Measurements from ENCODE around the gene C1orf198.

The C1orf198 gene

GRCh38 chr1:230806552-230806951, 61.8 kb downstream of the C1orf198 start:
- DNase-seq: no peak

GRCh38 chr1:230804396-230804795, 63.9 kb downstream of the C1orf198 start:
- DNase-seq: no peak

DNA sequence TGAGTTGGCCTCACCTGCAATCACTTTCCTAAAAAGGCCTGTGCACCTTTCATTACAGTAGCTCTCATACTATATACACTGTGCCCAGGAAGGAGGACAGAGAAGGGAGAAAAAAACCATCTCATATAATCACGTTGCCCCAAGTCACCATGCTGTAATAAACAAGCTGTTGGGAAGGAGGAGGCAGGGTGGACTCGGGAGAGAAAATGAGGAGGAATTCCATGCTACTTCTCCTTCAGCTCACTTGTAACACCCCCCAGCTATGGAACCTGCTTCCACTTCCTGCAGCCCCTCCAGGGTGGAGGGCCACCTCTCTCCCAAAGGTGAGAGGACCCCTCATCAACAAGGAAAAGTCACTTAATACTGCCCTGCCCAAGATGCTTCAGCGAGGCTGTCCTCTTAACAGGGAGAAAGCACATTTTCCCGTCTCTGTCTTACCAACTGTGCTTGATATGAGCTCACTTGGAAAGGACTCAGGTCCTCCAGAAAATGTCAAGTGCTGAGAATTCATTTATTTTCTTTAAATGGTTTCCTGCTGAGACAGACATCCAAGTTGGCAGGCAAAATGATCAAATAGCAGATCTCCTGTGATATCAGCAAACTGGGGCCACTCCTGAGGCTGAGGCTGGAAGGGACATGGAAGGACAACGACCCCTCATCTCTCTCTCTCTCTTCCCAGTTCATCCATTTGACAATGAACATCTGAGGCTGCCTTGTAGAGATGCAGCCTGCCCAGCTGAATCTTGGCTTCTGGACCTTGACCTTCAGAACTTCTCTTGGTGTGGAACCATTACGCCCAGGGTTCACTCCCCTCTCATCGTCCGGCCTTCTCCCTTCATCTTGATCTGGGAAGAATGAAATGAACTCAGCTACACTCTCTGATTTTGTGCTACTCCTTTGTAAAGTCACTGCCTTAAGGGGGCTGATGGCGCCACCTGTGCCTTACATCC, 67.2 kb downstream of the C1orf198 start:
- no peak for DNase-seq

- no peak for DNase-seq
Measured at GRCh38 chr1:230798491-230798890, 69.8 kb downstream of the C1orf198 start.

GRCh38 chr1:230797942-230798365, 70.4 kb downstream of the C1orf198 start:
- no peak for DNase-seq

- DNase-seq: no peak
Measured at GRCh38 chr1:230797376-230797920, 70.9 kb downstream of the C1orf198 start.

GRCh38 chr1:230796626-230797025, 71.7 kb downstream of the C1orf198 start:
- no peak for DNase-seq

- no peak for DNase-seq
Measured at GRCh38 chr1:230794871-230795605, 73.3 kb downstream of the C1orf198 start.

GRCh38 chr1:230794431-230794830, 73.9 kb downstream of the C1orf198 start:
- DNase-seq: no peak

- no peak for DNase-seq
Measured at GRCh38 chr1:230793463-230793745, 74.9 kb downstream of the C1orf198 start.

DNA sequence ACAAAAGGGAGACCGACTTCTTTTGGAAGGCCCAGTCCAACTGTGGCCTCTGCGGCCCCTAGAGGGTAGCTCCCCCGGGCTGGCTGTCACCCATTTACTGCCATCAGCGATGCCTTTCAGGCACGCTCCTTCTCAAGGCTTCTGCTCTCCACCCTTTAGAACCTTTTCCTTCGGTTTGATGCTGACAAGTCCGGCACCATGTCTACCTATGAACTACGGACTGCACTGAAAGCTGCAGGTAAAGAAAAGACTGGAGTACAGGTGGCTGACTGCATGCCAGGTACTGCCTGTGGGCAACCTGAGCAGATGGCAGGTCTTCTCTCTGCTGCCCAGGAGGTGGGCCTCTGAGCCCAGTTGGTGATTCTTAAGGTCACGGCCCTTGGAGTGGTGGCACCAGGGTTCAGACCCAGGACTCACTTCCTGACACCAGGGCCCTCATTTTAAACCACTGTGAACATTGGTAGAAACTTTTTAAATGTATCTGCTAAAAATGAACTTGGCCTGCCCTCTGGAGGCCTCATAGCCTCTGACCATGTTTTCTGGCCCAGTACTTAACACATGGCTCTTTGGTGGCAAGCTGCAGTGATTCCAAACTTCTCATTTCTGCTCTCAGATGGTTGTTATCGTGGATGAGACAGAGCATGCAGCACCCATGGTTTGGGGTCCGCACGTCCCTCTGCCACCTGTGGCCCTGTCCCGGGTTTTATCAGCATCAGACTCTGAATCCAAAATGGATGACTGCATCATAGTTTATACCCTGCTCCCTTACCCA, 75.4 kb downstream of the C1orf198 start:
- no peak for DNase-seq

DNA sequence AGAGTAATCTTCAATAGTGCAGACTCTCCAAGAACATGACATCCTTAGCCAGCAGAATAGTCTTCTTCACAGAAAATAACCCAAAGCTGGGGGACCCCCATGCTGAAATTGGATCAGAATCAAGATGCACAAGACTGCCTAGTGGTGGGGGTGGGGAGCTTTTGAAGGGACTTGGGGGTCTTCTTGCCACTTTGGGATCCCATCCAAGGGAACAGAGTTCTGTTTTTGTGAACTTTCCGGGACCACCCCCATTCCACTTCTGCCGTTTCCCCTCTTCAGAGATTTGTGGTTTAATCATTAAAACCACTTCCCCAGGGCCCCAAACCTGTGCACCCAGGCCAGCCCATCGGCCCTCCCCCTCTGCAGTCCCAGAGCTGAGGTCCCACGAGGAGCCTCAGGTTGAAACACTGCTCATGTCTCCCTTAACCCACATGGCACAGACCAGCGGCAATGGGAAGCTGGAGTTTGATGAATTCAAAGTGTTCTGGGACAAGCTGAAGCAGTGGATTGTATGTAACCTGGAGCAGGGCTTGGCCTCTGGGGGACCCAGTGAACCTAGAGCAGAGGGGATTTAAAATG, 76.2 kb downstream of the C1orf198 start:
- no peak for DNase-seq

DNA sequence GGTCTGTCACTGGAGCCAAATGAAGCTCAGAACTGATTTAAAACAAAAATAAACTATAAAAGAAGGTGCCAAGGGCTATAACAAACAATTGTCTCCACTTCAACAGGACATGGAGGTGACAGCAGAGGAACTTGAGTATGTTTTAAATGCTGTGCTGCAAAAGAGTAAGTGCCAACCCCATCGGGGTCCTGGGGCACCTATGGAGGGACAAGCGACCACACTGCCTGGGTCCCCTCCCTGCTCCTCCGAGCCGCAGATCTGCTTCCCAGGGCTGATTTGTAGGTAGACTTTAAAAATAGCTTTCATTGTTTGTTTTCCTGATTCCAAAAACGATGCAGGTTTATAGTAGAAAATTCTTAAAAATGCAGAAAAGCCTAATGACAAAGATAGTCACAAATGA, 78.3 kb downstream of the C1orf198 start:
- DNase-seq: no peak

DNA sequence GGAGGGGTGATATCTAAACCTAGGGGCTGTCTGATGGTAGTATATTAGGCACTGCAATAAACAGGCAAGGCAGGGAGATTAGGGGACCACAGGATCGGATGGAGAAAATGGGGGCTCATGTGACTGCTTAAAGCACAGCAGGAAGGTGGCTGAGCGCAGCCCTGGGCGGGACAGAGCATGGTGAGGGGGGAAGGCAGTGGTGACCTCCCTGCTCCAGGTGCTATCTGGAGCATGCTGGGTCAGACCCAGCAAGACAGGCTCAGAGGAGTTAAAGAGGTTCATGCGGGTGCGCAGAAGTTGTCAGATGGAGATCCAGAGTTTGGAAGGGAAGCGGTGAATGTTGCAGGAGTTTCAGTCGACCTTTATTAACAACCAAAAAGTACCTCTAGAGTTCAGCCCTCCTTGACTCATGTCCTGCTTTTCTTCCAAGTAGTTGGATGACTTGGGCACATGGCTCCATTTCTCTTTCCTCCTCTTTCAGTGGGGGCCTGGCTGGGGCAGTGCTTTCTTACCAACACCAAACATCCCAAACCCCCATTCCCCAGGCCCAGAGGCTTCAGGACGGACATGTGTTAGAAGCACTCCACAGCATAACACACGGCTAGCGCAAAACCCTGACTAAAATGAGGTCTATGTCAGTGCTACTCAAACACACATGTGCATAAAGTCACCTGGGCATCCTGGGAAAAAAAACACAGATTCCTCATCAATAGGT, 79.6 kb downstream of the C1orf198 start:
- DNase-seq: no peak

DNA sequence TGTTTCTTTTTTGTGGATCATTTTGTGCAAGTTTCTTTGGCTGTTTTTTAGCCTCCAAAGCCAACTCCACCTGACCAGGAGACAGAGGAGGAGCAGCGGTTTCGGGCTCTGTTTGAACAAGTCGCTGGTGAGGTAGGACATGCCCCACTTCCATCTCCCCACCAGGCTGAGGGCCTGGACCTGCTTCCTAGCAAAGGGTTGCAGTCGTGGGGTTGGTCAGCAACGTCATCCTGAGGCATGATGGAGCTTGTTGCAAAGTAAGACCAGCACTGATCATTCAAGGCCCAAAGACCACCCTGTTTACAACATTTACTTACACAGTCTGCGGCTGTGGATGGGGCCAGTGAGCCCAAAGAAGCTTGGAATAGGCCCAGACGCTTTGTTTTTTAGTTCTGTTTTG, 80.8 kb downstream of the C1orf198 start:
- DNase-seq: no peak
